K562 (cell line): ENCODE data around the gene SARS2. TPM values are rescaled to one million over a fixed set of nuclear protein-coding genes. Genes with fewer than 3 reads are reported as not detected.

Source experiments
- BRD9 ChIP-seq: fragments of 450-650 bp; IDR thresholded peaks from 2 replicates; pipeline ENCODE4 v1.6.1; 2018; ENCODE audit warnings: low read depth; ENCODE audit not compliant: partially characterized antibody
- MEIS2 ChIP-seq: fragments of 450-650 bp; IDR thresholded peaks from 2 replicates; pipeline ENCODE4 v1.6.1; 2014; ENCODE audit warnings: mild to moderate bottlenecking; ENCODE audit not compliant: partially characterized antibody
- NBN ChIP-seq: fragments of 450-650 bp; IDR thresholded peaks from 2 replicates; pipeline ENCODE4 v1.6.1; 2016; ENCODE audit warnings: low read depth, mild to moderate bottlenecking
- NR2C1 ChIP-seq, 2 experiments: fragments of 450-650 bp; IDR thresholded peaks; 2 replicates each; pipeline ENCODE4 v1.6.1; 2017; ENCODE audit warnings: mild to moderate bottlenecking in 2 of 2, antibody characterized with exemption in 1 of 2, inconsistent platforms in 1 of 2, missing compliant biosample characterization in 1 of 2, missing genetic modification characterization in 1 of 2
- ZNF140 ChIP-seq: fragments of 250-450 bp; sonication (Bioruptor Pico); IDR thresholded peaks from 2 replicates; pipeline ENCODE4 v1.8.0; 2021; ENCODE audit warnings: moderate library complexity, mild to moderate bottlenecking, inconsistent platforms
- polyA plus RNA-seq, 8 experiments: library from polyadenylated mRNA; depleted of rRNA in 4 of 8; stranded (reverse) in 5 of 8; unstranded in 3 of 8; fragments of >200 nt; fragmentation: Nextera tagmentation in 2 of 8; fragmentation: Illumina TruSeq in 1 of 8; extraction: Ambion mirVana in 2 of 8; extraction: Trizol in 1 of 8; gene quantifications; 2 replicates each; pipeline versions ENCODE4 v1.2.1 to v1.2.3, GENCODE V29; 2011 to 2014; ENCODE audit warnings: inconsistent platforms in 1 of 8, missing spikeins in 1 of 8
- total RNA-seq, 7 experiments: library from RNA; depleted of rRNA in 6 of 7; stranded (reverse); fragments of >200 nt in 6 of 7; fragmentation: Illumina TruSeq in 2 of 7; extraction: Trizol in 2 of 7; gene quantifications; 2 replicates each; pipeline versions ENCODE4 v1.2.1 to v1.2.3, GENCODE V29; 2011 to 2021; ENCODE audit warnings: low replicate concordance in 1 of 7
- TF ChIP-seq, protein P1 (sequence below): sonication (generic); formaldehyde crosslinking; IDR thresholded peaks from 2 replicates; pipeline ENCODE4 v1.8.0; 2022; ENCODE audit warnings: mild to moderate bottlenecking, missing genetic modification reagents
- TF ChIP-seq, protein P2 (sequence below): fragments of 200-600 bp; sonication (generic); IDR thresholded peaks from one replicate; pipeline ENCODE4 v1.6.1; 2012; ENCODE audit warnings: mild to moderate bottlenecking, low read depth, low read length, inconsistent platforms
- TF ChIP-seq, protein P3 (sequence below): fragments of 150-350 bp; conservative IDR thresholded peaks from 2 replicates; pipeline ENCODE4 v1.6.1; 2014; ENCODE audit warnings: low read length
- TF ChIP-seq, protein P4 (sequence below): fragments of 450-650 bp; IDR thresholded peaks from 2 replicates; pipeline ENCODE4 v1.6.1; 2016; ENCODE audit warnings: borderline replicate concordance

SARS2 gene
- total and polyA plus RNA-seq, 9 of the 15 experiments (the other 6 are each of a cell fraction or from before 2014, with no cell fraction given) = 3.1 to 59.1 (median 31.7) TPM

DNA sequence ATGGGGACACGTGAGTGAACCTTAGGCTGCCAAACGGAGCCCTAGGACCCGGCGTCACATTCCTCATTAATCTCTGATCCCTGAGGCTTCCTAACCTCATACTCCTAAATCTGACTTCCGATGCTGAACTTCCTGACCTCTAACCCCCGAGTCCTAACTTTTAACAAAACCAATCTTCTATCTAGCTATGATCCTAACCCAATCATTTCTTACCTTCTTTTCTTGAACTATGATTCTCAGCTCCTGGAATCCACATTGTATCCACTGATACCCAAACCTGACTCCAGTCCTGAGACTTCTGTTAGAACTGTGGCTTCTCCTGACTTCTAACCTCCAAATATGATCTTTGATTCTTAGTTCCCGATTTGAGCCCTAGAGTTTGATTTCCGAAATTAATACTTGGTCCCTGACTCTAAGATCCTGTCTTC lies 30.3 kb downstream of the SARS2 start (continued):
- TF ChIP-seq, protein P1, sequence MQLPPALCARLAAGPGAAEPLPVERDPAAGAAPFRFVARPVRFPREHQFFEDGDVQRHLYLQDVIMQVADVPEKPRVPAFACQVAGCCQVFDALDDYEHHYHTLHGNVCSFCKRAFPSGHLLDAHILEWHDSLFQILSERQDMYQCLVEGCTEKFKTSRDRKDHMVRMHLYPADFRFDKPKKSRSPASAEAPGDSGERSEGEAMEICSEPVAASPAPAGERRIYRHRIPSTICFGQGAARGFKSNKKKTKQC (CRISPR knock-in tag) = no peak
- TF ChIP-seq, protein P2, sequence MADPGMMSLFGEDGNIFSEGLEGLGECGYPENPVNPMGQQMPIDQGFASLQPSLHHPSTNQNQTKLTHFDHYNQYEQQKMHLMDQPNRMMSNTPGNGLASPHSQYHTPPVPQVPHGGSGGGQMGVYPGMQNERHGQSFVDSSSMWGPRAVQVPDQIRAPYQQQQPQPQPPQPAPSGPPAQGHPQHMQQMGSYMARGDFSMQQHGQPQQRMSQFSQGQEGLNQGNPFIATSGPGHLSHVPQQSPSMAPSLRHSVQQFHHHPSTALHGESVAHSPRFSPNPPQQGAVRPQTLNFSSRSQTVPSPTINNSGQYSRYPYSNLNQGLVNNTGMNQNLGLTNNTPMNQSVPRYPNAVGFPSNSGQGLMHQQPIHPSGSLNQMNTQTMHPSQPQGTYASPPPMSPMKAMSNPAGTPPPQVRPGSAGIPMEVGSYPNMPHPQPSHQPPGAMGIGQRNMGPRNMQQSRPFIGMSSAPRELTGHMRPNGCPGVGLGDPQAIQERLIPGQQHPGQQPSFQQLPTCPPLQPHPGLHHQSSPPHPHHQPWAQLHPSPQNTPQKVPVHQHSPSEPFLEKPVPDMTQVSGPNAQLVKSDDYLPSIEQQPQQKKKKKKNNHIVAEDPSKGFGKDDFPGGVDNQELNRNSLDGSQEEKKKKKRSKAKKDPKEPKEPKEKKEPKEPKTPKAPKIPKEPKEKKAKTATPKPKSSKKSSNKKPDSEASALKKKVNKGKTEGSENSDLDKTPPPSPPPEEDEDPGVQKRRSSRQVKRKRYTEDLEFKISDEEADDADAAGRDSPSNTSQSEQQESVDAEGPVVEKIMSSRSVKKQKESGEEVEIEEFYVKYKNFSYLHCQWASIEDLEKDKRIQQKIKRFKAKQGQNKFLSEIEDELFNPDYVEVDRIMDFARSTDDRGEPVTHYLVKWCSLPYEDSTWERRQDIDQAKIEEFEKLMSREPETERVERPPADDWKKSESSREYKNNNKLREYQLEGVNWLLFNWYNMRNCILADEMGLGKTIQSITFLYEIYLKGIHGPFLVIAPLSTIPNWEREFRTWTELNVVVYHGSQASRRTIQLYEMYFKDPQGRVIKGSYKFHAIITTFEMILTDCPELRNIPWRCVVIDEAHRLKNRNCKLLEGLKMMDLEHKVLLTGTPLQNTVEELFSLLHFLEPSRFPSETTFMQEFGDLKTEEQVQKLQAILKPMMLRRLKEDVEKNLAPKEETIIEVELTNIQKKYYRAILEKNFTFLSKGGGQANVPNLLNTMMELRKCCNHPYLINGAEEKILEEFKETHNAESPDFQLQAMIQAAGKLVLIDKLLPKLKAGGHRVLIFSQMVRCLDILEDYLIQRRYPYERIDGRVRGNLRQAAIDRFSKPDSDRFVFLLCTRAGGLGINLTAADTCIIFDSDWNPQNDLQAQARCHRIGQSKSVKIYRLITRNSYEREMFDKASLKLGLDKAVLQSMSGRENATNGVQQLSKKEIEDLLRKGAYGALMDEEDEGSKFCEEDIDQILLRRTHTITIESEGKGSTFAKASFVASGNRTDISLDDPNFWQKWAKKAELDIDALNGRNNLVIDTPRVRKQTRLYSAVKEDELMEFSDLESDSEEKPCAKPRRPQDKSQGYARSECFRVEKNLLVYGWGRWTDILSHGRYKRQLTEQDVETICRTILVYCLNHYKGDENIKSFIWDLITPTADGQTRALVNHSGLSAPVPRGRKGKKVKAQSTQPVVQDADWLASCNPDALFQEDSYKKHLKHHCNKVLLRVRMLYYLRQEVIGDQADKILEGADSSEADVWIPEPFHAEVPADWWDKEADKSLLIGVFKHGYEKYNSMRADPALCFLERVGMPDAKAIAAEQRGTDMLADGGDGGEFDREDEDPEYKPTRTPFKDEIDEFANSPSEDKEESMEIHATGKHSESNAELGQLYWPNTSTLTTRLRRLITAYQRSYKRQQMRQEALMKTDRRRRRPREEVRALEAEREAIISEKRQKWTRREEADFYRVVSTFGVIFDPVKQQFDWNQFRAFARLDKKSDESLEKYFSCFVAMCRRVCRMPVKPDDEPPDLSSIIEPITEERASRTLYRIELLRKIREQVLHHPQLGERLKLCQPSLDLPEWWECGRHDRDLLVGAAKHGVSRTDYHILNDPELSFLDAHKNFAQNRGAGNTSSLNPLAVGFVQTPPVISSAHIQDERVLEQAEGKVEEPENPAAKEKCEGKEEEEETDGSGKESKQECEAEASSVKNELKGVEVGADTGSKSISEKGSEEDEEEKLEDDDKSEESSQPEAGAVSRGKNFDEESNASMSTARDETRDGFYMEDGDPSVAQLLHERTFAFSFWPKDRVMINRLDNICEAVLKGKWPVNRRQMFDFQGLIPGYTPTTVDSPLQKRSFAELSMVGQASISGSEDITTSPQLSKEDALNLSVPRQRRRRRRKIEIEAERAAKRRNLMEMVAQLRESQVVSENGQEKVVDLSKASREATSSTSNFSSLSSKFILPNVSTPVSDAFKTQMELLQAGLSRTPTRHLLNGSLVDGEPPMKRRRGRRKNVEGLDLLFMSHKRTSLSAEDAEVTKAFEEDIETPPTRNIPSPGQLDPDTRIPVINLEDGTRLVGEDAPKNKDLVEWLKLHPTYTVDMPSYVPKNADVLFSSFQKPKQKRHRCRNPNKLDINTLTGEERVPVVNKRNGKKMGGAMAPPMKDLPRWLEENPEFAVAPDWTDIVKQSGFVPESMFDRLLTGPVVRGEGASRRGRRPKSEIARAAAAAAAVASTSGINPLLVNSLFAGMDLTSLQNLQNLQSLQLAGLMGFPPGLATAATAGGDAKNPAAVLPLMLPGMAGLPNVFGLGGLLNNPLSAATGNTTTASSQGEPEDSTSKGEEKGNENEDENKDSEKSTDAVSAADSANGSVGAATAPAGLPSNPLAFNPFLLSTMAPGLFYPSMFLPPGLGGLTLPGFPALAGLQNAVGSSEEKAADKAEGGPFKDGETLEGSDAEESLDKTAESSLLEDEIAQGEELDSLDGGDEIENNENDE = no peak
- TF ChIP-seq ZNF140 (CRISPR knock-in tag) = no peak
- 0 out of 2 replicates have a peak, but pooled peaks have one; percentile 33 for TF ChIP-seq NBN
- TF ChIP-seq, protein P3, sequence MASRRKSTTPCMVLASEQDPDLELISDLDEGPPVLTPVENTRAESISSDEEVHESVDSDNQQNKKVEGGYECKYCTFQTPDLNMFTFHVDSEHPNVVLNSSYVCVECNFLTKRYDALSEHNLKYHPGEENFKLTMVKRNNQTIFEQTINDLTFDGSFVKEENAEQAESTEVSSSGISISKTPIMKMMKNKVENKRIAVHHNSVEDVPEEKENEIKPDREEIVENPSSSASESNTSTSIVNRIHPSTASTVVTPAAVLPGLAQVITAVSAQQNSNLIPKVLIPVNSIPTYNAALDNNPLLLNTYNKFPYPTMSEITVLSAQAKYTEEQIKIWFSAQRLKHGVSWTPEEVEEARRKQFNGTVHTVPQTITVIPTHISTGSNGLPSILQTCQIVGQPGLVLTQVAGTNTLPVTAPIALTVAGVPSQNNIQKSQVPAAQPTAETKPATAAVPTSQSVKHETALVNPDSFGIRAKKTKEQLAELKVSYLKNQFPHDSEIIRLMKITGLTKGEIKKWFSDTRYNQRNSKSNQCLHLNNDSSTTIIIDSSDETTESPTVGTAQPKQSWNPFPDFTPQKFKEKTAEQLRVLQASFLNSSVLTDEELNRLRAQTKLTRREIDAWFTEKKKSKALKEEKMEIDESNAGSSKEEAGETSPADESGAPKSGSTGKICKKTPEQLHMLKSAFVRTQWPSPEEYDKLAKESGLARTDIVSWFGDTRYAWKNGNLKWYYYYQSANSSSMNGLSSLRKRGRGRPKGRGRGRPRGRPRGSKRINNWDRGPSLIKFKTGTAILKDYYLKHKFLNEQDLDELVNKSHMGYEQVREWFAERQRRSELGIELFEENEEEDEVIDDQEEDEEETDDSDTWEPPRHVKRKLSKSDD = no peak
- TF ChIP-seq MEIS2 = no peak
- TF ChIP-seq BRD9 = no peak
- TF ChIP-seq, protein P4, sequence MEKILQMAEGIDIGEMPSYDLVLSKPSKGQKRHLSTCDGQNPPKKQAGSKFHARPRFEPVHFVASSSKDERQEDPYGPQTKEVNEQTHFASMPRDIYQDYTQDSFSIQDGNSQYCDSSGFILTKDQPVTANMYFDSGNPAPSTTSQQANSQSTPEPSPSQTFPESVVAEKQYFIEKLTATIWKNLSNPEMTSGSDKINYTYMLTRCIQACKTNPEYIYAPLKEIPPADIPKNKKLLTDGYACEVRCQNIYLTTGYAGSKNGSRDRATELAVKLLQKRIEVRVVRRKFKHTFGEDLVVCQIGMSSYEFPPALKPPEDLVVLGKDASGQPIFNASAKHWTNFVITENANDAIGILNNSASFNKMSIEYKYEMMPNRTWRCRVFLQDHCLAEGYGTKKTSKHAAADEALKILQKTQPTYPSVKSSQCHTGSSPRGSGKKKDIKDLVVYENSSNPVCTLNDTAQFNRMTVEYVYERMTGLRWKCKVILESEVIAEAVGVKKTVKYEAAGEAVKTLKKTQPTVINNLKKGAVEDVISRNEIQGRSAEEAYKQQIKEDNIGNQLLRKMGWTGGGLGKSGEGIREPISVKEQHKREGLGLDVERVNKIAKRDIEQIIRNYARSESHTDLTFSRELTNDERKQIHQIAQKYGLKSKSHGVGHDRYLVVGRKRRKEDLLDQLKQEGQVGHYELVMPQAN = peak; percentile 36; the same call in 1 of the 2 replicates
- no peak for TF ChIP-seq NR2C1 (IDR thresholded peaks at IDR 0.05)
- peak; percentile 46 for TF ChIP-seq NR2C1 (tag; IDR thresholded peaks at IDR 0.05)
